Measurements from ENCODE around the gene MRPL16.

Gene MRPL16

DNA sequence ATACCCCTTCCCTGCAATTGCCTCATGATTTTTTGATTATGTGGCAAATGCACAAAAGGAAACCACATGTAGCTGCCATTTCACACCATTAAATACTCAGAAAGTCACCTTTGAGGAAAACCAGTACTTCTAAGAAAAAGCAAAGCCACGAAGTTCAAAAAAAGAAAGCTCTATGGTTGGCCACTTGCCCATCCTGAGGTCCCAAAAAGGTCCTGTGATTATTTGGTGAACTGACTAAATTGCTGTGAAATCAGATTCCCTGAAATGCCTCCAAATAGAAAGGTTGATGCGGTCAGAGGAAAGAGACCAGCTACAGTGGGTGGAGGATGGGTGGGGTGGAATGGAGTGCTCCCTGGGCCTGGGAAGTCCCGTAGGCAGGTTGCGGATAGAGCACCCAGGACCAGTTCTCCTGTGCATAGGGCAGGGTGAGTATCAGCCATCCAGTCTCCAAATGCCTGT lies 26.9 kb downstream of the MRPL16 start:
- DNase-seq (ENCODE audit: low spot score): no peak
- TF ChIP-seq, protein P1, sequence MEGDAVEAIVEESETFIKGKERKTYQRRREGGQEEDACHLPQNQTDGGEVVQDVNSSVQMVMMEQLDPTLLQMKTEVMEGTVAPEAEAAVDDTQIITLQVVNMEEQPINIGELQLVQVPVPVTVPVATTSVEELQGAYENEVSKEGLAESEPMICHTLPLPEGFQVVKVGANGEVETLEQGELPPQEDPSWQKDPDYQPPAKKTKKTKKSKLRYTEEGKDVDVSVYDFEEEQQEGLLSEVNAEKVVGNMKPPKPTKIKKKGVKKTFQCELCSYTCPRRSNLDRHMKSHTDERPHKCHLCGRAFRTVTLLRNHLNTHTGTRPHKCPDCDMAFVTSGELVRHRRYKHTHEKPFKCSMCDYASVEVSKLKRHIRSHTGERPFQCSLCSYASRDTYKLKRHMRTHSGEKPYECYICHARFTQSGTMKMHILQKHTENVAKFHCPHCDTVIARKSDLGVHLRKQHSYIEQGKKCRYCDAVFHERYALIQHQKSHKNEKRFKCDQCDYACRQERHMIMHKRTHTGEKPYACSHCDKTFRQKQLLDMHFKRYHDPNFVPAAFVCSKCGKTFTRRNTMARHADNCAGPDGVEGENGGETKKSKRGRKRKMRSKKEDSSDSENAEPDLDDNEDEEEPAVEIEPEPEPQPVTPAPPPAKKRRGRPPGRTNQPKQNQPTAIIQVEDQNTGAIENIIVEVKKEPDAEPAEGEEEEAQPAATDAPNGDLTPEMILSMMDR (IDR thresholded peaks at IDR 0.05): no peak
- no peak overlapping the region for H3K4me3 ChIP-seq
- no peak overlapping the region for H3K27ac ChIP-seq

- no peak for DNase-seq (ENCODE audit: low spot score)
- Histone ChIP-seq H3K27ac (no peak overlapping the region), H3K4me3 (no peak overlapping the region)
- TF ChIP-seq, protein P1 (IDR thresholded peaks at IDR 0.05): no peak
These were observed 28.5 kb downstream of the MRPL16 start for GRCh38 chr11:59782080-59782479.

- H3K27ac ChIP-seq: no peak overlapping the region
- TF ChIP-seq, protein P1 (IDR thresholded peaks at IDR 0.05): no peak
- no peak overlapping the region for H3K4me3 ChIP-seq
- no peak for DNase-seq (ENCODE audit: low spot score)
These were observed 31.1 kb downstream of the MRPL16 start for GRCh38 chr11:59779487-59779886.

- no peak overlapping the region for H3K4me3 ChIP-seq
- no peak overlapping the region for H3K27ac ChIP-seq
- no peak for DNase-seq (ENCODE audit: low spot score)
- TF ChIP-seq, protein P1 (IDR thresholded peaks at IDR 0.05): no peak
These were observed 32.5 kb downstream of the MRPL16 start for GRCh38 chr11:59778122-59778521.

GRCh38 chr11:59777104-59777503 lies 33.5 kb downstream of the MRPL16 start:
- TF ChIP-seq, protein P1 (IDR thresholded peaks at IDR 0.05): no peak
- Histone ChIP-seq H3K27ac (no peak overlapping the region), H3K4me3 (no peak overlapping the region)
- no peak for DNase-seq (ENCODE audit: low spot score)

DNA sequence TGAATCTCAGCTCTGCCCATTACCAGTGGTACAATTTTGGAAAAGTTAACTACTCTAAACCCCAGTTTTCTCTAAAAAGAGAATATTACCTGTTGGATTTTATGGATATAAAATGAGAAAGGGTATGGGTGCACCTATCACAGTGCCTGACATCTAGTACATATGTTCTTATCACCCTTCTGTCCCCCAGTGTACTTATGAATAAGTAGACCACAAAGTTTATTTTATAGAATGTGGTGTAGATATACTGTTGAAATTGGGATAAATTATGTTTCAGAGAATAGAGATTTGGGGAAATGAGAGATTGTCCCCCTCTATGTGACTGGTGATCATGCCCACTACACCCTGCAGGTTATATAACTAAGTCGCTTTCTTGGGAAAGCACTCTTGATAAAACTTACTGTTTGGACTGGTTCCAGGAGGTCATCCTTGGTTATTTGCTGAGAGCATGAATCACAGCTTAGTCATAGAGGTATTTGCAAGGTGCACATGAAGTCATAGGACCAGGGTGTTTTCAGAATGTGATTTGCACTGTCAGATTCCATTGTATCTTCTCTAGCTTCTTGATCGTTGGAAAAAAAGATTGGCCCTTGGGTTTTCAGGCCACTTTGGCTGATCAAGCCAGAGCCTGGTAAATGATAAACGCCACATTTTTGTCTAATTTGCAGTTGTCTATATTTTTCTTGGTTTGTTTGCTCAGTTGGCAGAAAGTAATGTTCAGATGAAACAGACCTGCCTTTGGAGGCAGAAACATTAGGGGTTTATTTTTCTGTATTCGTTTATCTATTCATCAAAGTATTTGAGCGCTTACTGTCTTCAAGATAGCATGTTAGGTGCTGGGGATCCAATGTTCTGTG lies 34.1 kb downstream of the MRPL16 start:
- TF ChIP-seq, protein P1 (IDR thresholded peaks at IDR 0.05): no peak
- DNase-seq (ENCODE audit: low spot score): no peak
- Histone ChIP-seq H3K4me3 (no peak overlapping the region), H3K27ac (no peak overlapping the region)

- no peak overlapping the region for H3K27ac ChIP-seq
- no peak for DNase-seq (ENCODE audit: low spot score)
- TF ChIP-seq, protein P1 (IDR thresholded peaks at IDR 0.05): no peak
- H3K4me3 ChIP-seq: no peak overlapping the region
These were observed 37.5 kb downstream of the MRPL16 start for GRCh38 chr11:59773083-59773440.
